ENCODE data around the gene OR52I2.

GRCh38 chr11:4551346-4551979 lies 30.1 kb upstream of the OR52I2 start:
- TF ChIP-seq EP300 (IDR thresholded peaks at IDR 0.05; ENCODE audit: borderline replicate concordance) (no peak), TAF1 (IDR thresholded peaks at IDR 0.05; ENCODE audit: low read depth) (no peak), YY1 (IDR thresholded peaks at IDR 0.05; ENCODE audit: low read depth) (no peak), EGR1 (IDR thresholded peaks at IDR 0.05) (no peak), RAD21 (IDR thresholded peaks at IDR 0.05; ENCODE audit: low read depth) (no peak; the same call in 1 of the 2 replicates), FOXM1 (IDR thresholded peaks at IDR 0.05; ENCODE audit: borderline replicate concordance, low read depth) (no peak), CEBPB (IDR thresholded peaks at IDR 0.05) (no peak), TCF12 (IDR thresholded peaks at IDR 0.05; ENCODE audit: low read depth) (no peak), CREB1 (IDR thresholded peaks at IDR 0.05; ENCODE audit: low read depth) (no peak)
